IMR-90 (cell line): ENCODE results near the gene USP47. TPM values are rescaled to one million over a fixed set of nuclear protein-coding genes. Genes with fewer than 3 reads are reported as not detected.

ENCODE experiments used
- ATAC-seq: fragments of 200-7000 bp; cut with Tn5 transposase; 2 replicates; pipeline ENCODE4 v1.9.1; 2020; ENCODE audit warnings: low read depth, mild to moderate bottlenecking, moderate library complexity
- BruUV-seq: library from RNA; stranded (reverse); fragments of 400-500 nt; replicated peaks from 2 replicates; lab custom pipeline; 2021; lab: Mats Ljungman, UMichigan
- CTCF ChIA-PET: fragments of 300-600 bp; formaldehyde crosslinking; extraction: SDS; loops from one replicate; lab custom pipeline; 2021; ENCODE audit warnings: antibody characterized with exemption; lab: Yijun Ruan, JAX
- POLR2A ChIA-PET: fragments of 300-600 bp; sonication (Branson Sonifier 250); formaldehyde crosslinking; loops from one replicate; lab custom pipeline; 2022; ENCODE audit warnings: antibody characterized with exemption; ENCODE audit not compliant: unreplicated experiment; lab: Charles Lee
- DNase-seq: peaks from one replicate; pipeline ENCODE4 v3.0.0; 2013
- H2AFZ ChIP-seq: replicated peaks from 2 replicates; pipeline ENCODE3; 2013; ENCODE audit warnings: low read length, mild to moderate bottlenecking; ENCODE audit not compliant: poor library complexity
- H2AK5ac ChIP-seq: 2 replicates; pipeline ENCODE4 v1.6.1; 2013; ENCODE audit warnings: low read depth, low read length, inconsistent platforms
- H2AK9ac ChIP-seq: replicated peaks from 2 replicates; pipeline ENCODE3; 2013; ENCODE audit warnings: mild to moderate bottlenecking, low read depth, low read length, moderate library complexity; ENCODE audit not compliant: poor library complexity
- H2BK120ac ChIP-seq: 2 replicates; pipeline ENCODE4 v1.6.1; 2013; ENCODE audit warnings: low read depth, low read length, inconsistent platforms
- H2BK15ac ChIP-seq: 3 replicates; pipeline ENCODE4 v1.6.1; 2013; ENCODE audit warnings: low read depth, low read length, inconsistent platforms
- H2BK20ac ChIP-seq: 2 replicates; pipeline ENCODE4 v1.6.1; 2013; ENCODE audit warnings: low read depth, mild to moderate bottlenecking, inconsistent platforms, low read length, moderate library complexity
- H2BK5ac ChIP-seq: 2 replicates; pipeline ENCODE4 v1.6.1; 2013; ENCODE audit warnings: mild to moderate bottlenecking, low read depth, low read length, inconsistent platforms; ENCODE audit not compliant: poor library complexity, severe bottlenecking
- H3K14ac ChIP-seq: replicated peaks from 2 replicates; pipeline ENCODE4 v1.6.1; 2013; ENCODE audit warnings: low read depth, low read length, inconsistent platforms
- H3K18ac ChIP-seq: 2 replicates; pipeline ENCODE4 v1.6.1; 2013; ENCODE audit warnings: low read depth, low read length, control low read depth
- H3K23ac ChIP-seq: 2 replicates; pipeline ENCODE4 v1.6.1; 2013; ENCODE audit warnings: low read depth, low read length, inconsistent platforms
- H3K27ac ChIP-seq: 2 replicates; pipeline ENCODE4 v1.5.1; 2013; ENCODE audit warnings: mild to moderate bottlenecking, control low read depth, low read length; ENCODE audit not compliant: insufficient read depth
- H3K27me3 ChIP-seq: 2 replicates; pipeline ENCODE4 v1.6.1; 2013; ENCODE audit warnings: low read length; ENCODE audit not compliant: control insufficient read depth, insufficient read depth
- H3K36me3 ChIP-seq: 2 replicates; pipeline ENCODE4 v1.6.1; 2013; ENCODE audit warnings: low read length, mixed read lengths; ENCODE audit not compliant: control insufficient read depth, insufficient read depth
- H3K4ac ChIP-seq: 2 replicates; pipeline ENCODE4 v1.6.1; 2013; ENCODE audit warnings: low read depth, low read length, inconsistent platforms
- H3K4me1 ChIP-seq: 2 replicates; pipeline ENCODE4 v1.6.1; 2013; ENCODE audit warnings: low read length, mixed read lengths; ENCODE audit not compliant: control insufficient read depth, insufficient read depth
- H3K4me2 ChIP-seq: 2 replicates; pipeline ENCODE4 v1.6.1; 2013; ENCODE audit warnings: low read depth, mild to moderate bottlenecking, control low read depth, low read length, moderate library complexity
- H3K4me3 ChIP-seq: 2 replicates; pipeline ENCODE4 v1.5.1; 2013; ENCODE audit warnings: low read depth, mild to moderate bottlenecking, control low read depth, low read length, moderate library complexity; ENCODE audit not compliant: insufficient read depth
- H3K56ac ChIP-seq: 2 replicates; pipeline ENCODE4 v1.6.1; 2013; ENCODE audit warnings: low read length, inconsistent platforms; ENCODE audit not compliant: insufficient read depth; ENCODE audit errors: extremely low read depth
- H3K79me1 ChIP-seq, 2 experiments: 2 replicates each; pipeline ENCODE4 v1.6.1; 2013; ENCODE audit warnings: low read length in 2 of 2, inconsistent platforms in 1 of 2, low read depth in 1 of 2
- H3K9ac ChIP-seq: 2 replicates; pipeline ENCODE4 v1.6.1; 2013; ENCODE audit warnings: low read depth, low read length, control low read depth
- H3K9me1 ChIP-seq: 2 replicates; pipeline ENCODE4 v1.6.1; 2013; ENCODE audit warnings: low read length, inconsistent platforms; ENCODE audit not compliant: insufficient read depth
- H3K9me3 ChIP-seq: 2 replicates; pipeline ENCODE4 v1.6.1; 2013; ENCODE audit warnings: low read length; ENCODE audit not compliant: control insufficient read depth, insufficient read depth
- H4K20me1 ChIP-seq: 2 replicates; pipeline ENCODE4 v1.6.1; 2013; ENCODE audit warnings: low read length, inconsistent platforms; ENCODE audit not compliant: insufficient read depth
- H4K5ac ChIP-seq: 2 replicates; pipeline ENCODE4 v1.6.1; 2013; ENCODE audit warnings: mild to moderate bottlenecking, low read depth, low read length, control low read depth
- H4K8ac ChIP-seq, 2 experiments: 2 replicates each; pipeline ENCODE4 v1.6.1; 2013; ENCODE audit warnings: low read depth in 2 of 2, low read length in 2 of 2, control low read depth in 1 of 2, inconsistent platforms in 1 of 2
- H4K91ac ChIP-seq: 2 replicates; pipeline ENCODE4 v1.6.1; 2013; ENCODE audit warnings: low read depth, low read length, inconsistent platforms; ENCODE audit not compliant: insufficient read depth
- CEBPB ChIP-seq: IDR thresholded peaks from 2 replicates; pipeline ENCODE4 v1.6.1; 2012; ENCODE audit warnings: low read depth, low read length, improper control_type of control experiment
- CHD1 ChIP-seq: IDR thresholded peaks from 2 replicates; pipeline ENCODE4 v1.6.1; 2012; ENCODE audit warnings: low read depth, low read length, improper control_type of control experiment
- WGBS, 2 experiments: methylation state at CpG; one replicate each; pipeline versions ENCODE4 v1.1.5 to v1.1.7; 2013; ENCODE audit warnings: missing lambda C conversion rate in 2 of 2; ENCODE audit not compliant: insufficient read length in 1 of 2; ENCODE audit errors: extremely low coverage in 2 of 2; 5-methylcytosine and 5-hydroxymethylcytosine counted together
- dilution Hi-C: fragments of 300-500 bp; cut with HindIII; formaldehyde crosslinking; loops from one replicate; pipeline ENCODE4 v1.14.3; 2018; ENCODE audit warnings: low sequenced_read_pairs; ENCODE audit not compliant: unreplicated experiment
- in situ Hi-C: fragments of 300-500 bp; cut with MboI; formaldehyde crosslinking; loops from 3 replicates; pipeline ENCODE4 v1.14.3; 2019; ENCODE audit warnings: low sequenced_read_pairs, inconsistent platforms, mixed read lengths
- intact Hi-C: fragments of 100-400 bp; cut with micrococcal nuclease; formaldehyde crosslinking; loops from 2 replicates; pipeline ENCODE4 v1.10.0; 2022
- polyA plus RNA-seq, 3 experiments: library from polyadenylated mRNA; depleted of rRNA; stranded (reverse); fragments of >200 nt; gene quantifications; 2 replicates each; pipeline ENCODE4 v1.2.3, GENCODE V29; 2012; ENCODE audit warnings: low replicate concordance in 1 of 3
- total RNA-seq: library from RNA; depleted of rRNA; stranded (reverse); fragments of >200 nt; gene quantifications from 2 replicates; pipeline ENCODE4 v1.2.3, GENCODE V29; 2012

The USP47 gene
- total and polyA plus RNA-seq, 2 of the 4 experiments (the other 2 are of a cell fraction): 15.0 to 110 TPM

GRCh38 chr11:11942668-11943067 lies 100.9 kb downstream of the USP47 start:
- POLR2A ChIA-PET: no interaction called here
- H3K14ac ChIP-seq: no peak overlapping the region
- H3K79me1 ChIP-seq: peaks cover 14 to 26% of the 10 kb centered on the region in 2 experiments
- no peak overlapping the region for H2BK5ac ChIP-seq
- no peak overlapping the region for H2BK15ac ChIP-seq
- no peak overlapping the region for H4K5ac ChIP-seq
- no peak for ATAC-seq
- H3K4me2 ChIP-seq: no peak overlapping the region
- H2AK5ac ChIP-seq: no peak overlapping the region
- no peak overlapping the region for H3K27ac ChIP-seq
- intact Hi-C loops: no loop called here
- peaks cover 1% of the 10 kb centered on the region; the same call in 1 of the 2 replicates for H3K4me1 ChIP-seq
- no peak overlapping the region for H3K56ac ChIP-seq
- dilution Hi-C loops: no loop called here
- H4K91ac ChIP-seq: no peak overlapping the region
- H2AFZ ChIP-seq: no peak overlapping the region
- H2BK20ac ChIP-seq: no peak overlapping the region
- no peak overlapping the region for H3K9ac ChIP-seq
- H3K36me3 ChIP-seq: peaks cover 22% of the 10 kb centered on the region
- peaks cover 3% of the 10 kb centered on the region for H3K9me1 ChIP-seq
- no peak overlapping the region for H3K23ac ChIP-seq
- no TSS peak for BruUV-seq
- DNase-seq: no peak
- no peak overlapping the region for H2BK120ac ChIP-seq
- no peak overlapping the region for H3K4ac ChIP-seq
- in situ Hi-C loops: no loop called here
- H3K4me3 ChIP-seq: no peak overlapping the region
- no peak overlapping the region for H4K8ac ChIP-seq
- no peak overlapping the region for H3K18ac ChIP-seq
- TF ChIP-seq CEBPB (no peak), CHD1 (no peak)
- no peaks in the 10 kb centered on the region for H3K9me3 ChIP-seq
- no peaks in the 10 kb centered on the region for H3K27me3 ChIP-seq
- no peak overlapping the region for H2AK9ac ChIP-seq
- CTCF ChIA-PET: no interaction called here
- no peaks in the 10 kb centered on the region for H4K20me1 ChIP-seq
- 89% methylated on average over 3 of the region's 3 CpGs; no CpG with 5 or more reads in 1 of the 2 experiments for WGBS, 2 experiments
